ENCODE measurements around the gene CACNG6. TPM values are rescaled to one million over a fixed set of nuclear protein-coding genes. Genes with fewer than 3 reads are reported as not detected.

CACNG6 gene
- total and polyA plus RNA-seq, 10 of the 15 experiments (the other 5 are each of a cell fraction or from before 2014, with no cell fraction given): 0.07 TPM; not detected in 9

DNA sequence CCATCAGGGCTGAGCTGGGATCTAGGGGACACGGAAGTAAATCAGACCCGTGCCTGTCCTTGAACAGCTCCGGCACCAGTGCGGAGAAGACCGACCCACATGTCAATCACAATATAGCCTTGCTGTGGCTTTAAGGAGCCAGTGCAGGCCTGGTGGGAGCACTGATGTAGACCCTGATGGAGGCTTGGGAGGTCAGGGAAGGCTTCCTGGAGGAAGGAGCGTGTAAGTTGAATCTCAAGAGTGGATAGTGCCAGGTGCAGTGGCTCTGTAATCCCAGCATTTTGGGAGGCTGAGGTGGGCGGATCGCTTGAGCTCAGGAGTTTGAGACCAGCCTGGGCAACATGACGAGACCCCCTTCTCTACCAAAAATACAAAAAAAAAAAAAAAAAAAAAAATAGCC is 39.5 kb upstream of the CACNG6 start:
- in situ Hi-C loops (cut with MboI): no loop called here
- WGBS (ENCODE audit: insufficient coverage, insufficient replicate concordance, low lambda C conversion rate, missing lambda C conversion rate): 49% methylated on average over 8 of the region's 9 CpGs

GRCh38 chr19:53953383-53953782 is 38.1 kb upstream of the CACNG6 start:
- no peak overlapping the region for H2AFZ ChIP-seq (ENCODE audit: control insufficient read depth, low read depth, low read length)
- H3K27me3 ChIP-seq (replicated peaks in 1 of 2; ENCODE audit: control insufficient read depth in 2 of 2, insufficient read depth in 2 of 2, low read length in 1 of 2): no peaks in the 10 kb centered on the region
- ChIA-PET CTCF (no interaction called here), POLR2A (no interaction called here), RAD21 (ENCODE audit: unreplicated experiment) (no interaction called here), SMC1A (ENCODE audit: uncharacterized antibody, unreplicated experiment) (no interaction called here)
- no peak overlapping the region for H3K9ac ChIP-seq (ENCODE audit: control insufficient read depth, insufficient read depth, low read length)
- H3K4me1 ChIP-seq (ENCODE audit: control insufficient read depth, insufficient read depth, low read length): no peaks in the 10 kb centered on the region
- H3K9me3 ChIP-seq (replicated peaks; ENCODE audit: control insufficient read depth, insufficient read depth, low read length): no peaks in the 10 kb centered on the region
- in situ Hi-C loops (cut with MboI): no loop called here
- ATAC-seq: no peak
- H3K4me2 ChIP-seq (ENCODE audit: control insufficient read depth, insufficient read depth): no peak overlapping the region
- BruUV-seq (replicated peaks): no TSS peak
- WGBS (ENCODE audit: insufficient coverage, insufficient replicate concordance, low lambda C conversion rate, missing lambda C conversion rate): 52% methylated on average over 7 of the region's 8 CpGs
- no peaks in the 10 kb centered on the region for H4K20me1 ChIP-seq (ENCODE audit: control insufficient read depth, insufficient read depth)
- H3K36me3 ChIP-seq (ENCODE audit: control insufficient read depth in 2 of 2, insufficient read depth in 2 of 2, low read length in 1 of 2): no peaks in the 10 kb centered on the region
- DNase-seq (ENCODE audit: low read depth, low spot score): no peak
- intact Hi-C loops (cut with micrococcal nuclease; ENCODE audit: unreplicated experiment): no loop called here
- H3K79me2 ChIP-seq (ENCODE audit: control insufficient read depth, insufficient read depth, low read length): no peaks in the 10 kb centered on the region
- H3K27ac ChIP-seq (ENCODE audit: control insufficient read depth, insufficient read depth): no peak overlapping the region
- TF ChIP-seq CBX3 (IDR thresholded peaks at IDR 0.05; ENCODE audit: borderline replicate concordance, low read depth) (no peak), NFIC (IDR thresholded peaks at IDR 0.05; ENCODE audit: low read depth, low read length) (no peak), GABPA (IDR thresholded peaks at IDR 0.05; ENCODE audit: low read depth) (no peak), TAF1 (IDR thresholded peaks at IDR 0.05; ENCODE audit: borderline replicate concordance, low read depth, low read length) (no peak), ZBTB33 (IDR thresholded peaks at IDR 0.05) (no peak)
- H3K4me3 ChIP-seq: no peak overlapping the region
- no peak for FAIRE-seq

More for the DNA sequence above, 39.5 kb upstream of the CACNG6 start:
- intact Hi-C loops (cut with micrococcal nuclease; ENCODE audit: unreplicated experiment): no loop called here
- H4K20me1 ChIP-seq (ENCODE audit: control insufficient read depth, insufficient read depth): no peaks in the 10 kb centered on the region
- ATAC-seq (no peak), FAIRE-seq (no peak), DNase-seq (ENCODE audit: low read depth, low spot score) (no peak)
- no peak overlapping the region for H3K4me3 ChIP-seq
- H3K79me2 ChIP-seq (ENCODE audit: control insufficient read depth, insufficient read depth, low read length): no peaks in the 10 kb centered on the region
- no peak overlapping the region for H2AFZ ChIP-seq (ENCODE audit: control insufficient read depth, low read depth, low read length)
- H3K27me3 ChIP-seq (replicated peaks in 1 of 2; ENCODE audit: control insufficient read depth in 2 of 2, insufficient read depth in 2 of 2, low read length in 1 of 2): no peaks in the 10 kb centered on the region
- TF ChIP-seq IRF4 (IDR thresholded peaks at IDR 0.05; ENCODE audit: low read depth, low read length) (no peak), BHLHE40 (IDR thresholded peaks at IDR 0.05; ENCODE audit: borderline replicate concordance in 1 of 2, low read depth in 2 of 2, low read length in 1 of 2) (no peak), CHD4 (IDR thresholded peaks at IDR 0.05) (no peak), HDGF (IDR thresholded peaks at IDR 0.05) (no peak), BMI1 (IDR thresholded peaks at IDR 0.05; ENCODE audit: borderline replicate concordance) (no peak)
- H3K4me1 ChIP-seq (ENCODE audit: control insufficient read depth, insufficient read depth, low read length): no peaks in the 10 kb centered on the region
- no peak overlapping the region for H3K4me2 ChIP-seq (ENCODE audit: control insufficient read depth, insufficient read depth)
- POLR2A ChIA-PET: no interaction called here
- no peaks in the 10 kb centered on the region for H3K36me3 ChIP-seq (ENCODE audit: control insufficient read depth in 2 of 2, insufficient read depth in 2 of 2, low read length in 1 of 2)
- RAD21 ChIA-PET (ENCODE audit: unreplicated experiment): no interaction called here
- H3K9me3 ChIP-seq (replicated peaks; ENCODE audit: control insufficient read depth, insufficient read depth, low read length): no peaks in the 10 kb centered on the region
- CTCF ChIA-PET: no interaction called here
- BruUV-seq (replicated peaks): no TSS peak
- SMC1A ChIA-PET (ENCODE audit: uncharacterized antibody, unreplicated experiment): no interaction called here
- H3K27ac ChIP-seq (ENCODE audit: control insufficient read depth, insufficient read depth): no peak overlapping the region
- H3K9ac ChIP-seq (ENCODE audit: control insufficient read depth, insufficient read depth, low read length): no peak overlapping the region
